ENCODE data around the gene RAB3D.
"Not testable (repeated sequence)": the region's sequence is repeated elsewhere in the genome, so short reads cannot be mapped to it uniquely, and the experiment has no call there.

Gene RAB3D

GRCh38 chr19:11346104-11346940 lies 6.9 kb upstream of the RAB3D start, which contains the start of the genes CCDC159 and TMEM205:
CCDC159 (plus strand) TSS chr19:11346519; CDS start chr19:11346607, 88 bp downstream.
TMEM205 (minus strand) TSS chr19:11346268; CDS start chr19:11345619, 649 bp downstream.
- in situ Hi-C loops (cut with MboI; ENCODE audit: low pct_unique_long_range_greater_than_20kb, low sequenced_read_pairs), result no loop called here

GRCh38 chr19:11345122-11345803 lies 5.8 kb upstream of the RAB3D start:
- in situ Hi-C loops (cut with MboI; ENCODE audit: low pct_unique_long_range_greater_than_20kb, low sequenced_read_pairs), result no loop called here
- DNase-seq, result no peak

More at GRCh38 chr19:11346104-11346940, 6.9 kb upstream of the RAB3D start, which contains the start of the genes CCDC159 and TMEM205:
- DNase-seq, result peak; percentile 98

- in situ Hi-C loops (cut with MboI; ENCODE audit: low pct_unique_long_range_greater_than_20kb, low sequenced_read_pairs), result no loop called here
- no peak for DNase-seq
Measured at GRCh38 chr19:11342429-11342828, 3.0 kb upstream of the RAB3D start.

- in situ Hi-C loops (cut with MboI; ENCODE audit: low pct_unique_long_range_greater_than_20kb, low sequenced_read_pairs); DNase-seq: not testable (repeated sequence)
Measured at GRCh38 chr19:11340099-11340467, 626 bp upstream of the RAB3D start.

- DNase-seq, result no peak
- in situ Hi-C loops (cut with MboI; ENCODE audit: low pct_unique_long_range_greater_than_20kb, low sequenced_read_pairs), result no loop called here
Measured at GRCh38 chr19:11338569-11339253, 746 bp downstream of the RAB3D start.

- in situ Hi-C loops (cut with MboI; ENCODE audit: low pct_unique_long_range_greater_than_20kb, low sequenced_read_pairs), result no loop called here
- DNase-seq, result no peak
Measured at GRCh38 chr19:11338121-11338520, 1.3 kb downstream of the RAB3D start.

GRCh38 chr19:11337080-11337479 lies 2.4 kb downstream of the RAB3D start:
- in situ Hi-C loops (cut with MboI; ENCODE audit: low pct_unique_long_range_greater_than_20kb, low sequenced_read_pairs), result no loop called here
- DNase-seq, result peak; percentile 54

GRCh38 chr19:11335449-11336146 lies 3.9 kb downstream of the RAB3D start:
- in situ Hi-C loops (cut with MboI; ENCODE audit: low pct_unique_long_range_greater_than_20kb, low sequenced_read_pairs), result no loop called here

GRCh38 chr19:11333838-11334237 lies 5.6 kb downstream of the RAB3D start:
- DNase-seq; in situ Hi-C loops (cut with MboI; ENCODE audit: low pct_unique_long_range_greater_than_20kb, low sequenced_read_pairs): not testable (repeated sequence)

More at GRCh38 chr19:11335449-11336146, 3.9 kb downstream of the RAB3D start:
- DNase-seq, result no peak

- no peak for DNase-seq
- in situ Hi-C loops (cut with MboI; ENCODE audit: low pct_unique_long_range_greater_than_20kb, low sequenced_read_pairs), result no loop called here
Measured at GRCh38 chr19:11332822-11333221, 6.6 kb downstream of the RAB3D start.

GRCh38 chr19:11331502-11331901 lies 8.0 kb downstream of the RAB3D start:
- DNase-seq, result no peak
- in situ Hi-C loops (cut with MboI; ENCODE audit: low pct_unique_long_range_greater_than_20kb, low sequenced_read_pairs), result no loop called here

GRCh38 chr19:11330127-11330526 lies 9.3 kb downstream of the RAB3D start:
- no peak for DNase-seq
- in situ Hi-C loops (cut with MboI; ENCODE audit: low pct_unique_long_range_greater_than_20kb, low sequenced_read_pairs), result no loop called here

- DNase-seq, result no peak
- in situ Hi-C loops (cut with MboI; ENCODE audit: low pct_unique_long_range_greater_than_20kb, low sequenced_read_pairs), result no loop called here
Measured at GRCh38 chr19:11325544-11325943, 13.9 kb downstream of the RAB3D start.

GRCh38 chr19:11324748-11325389 lies 14.6 kb downstream of the RAB3D start:
- no peak for DNase-seq
- in situ Hi-C loops (cut with MboI; ENCODE audit: low pct_unique_long_range_greater_than_20kb, low sequenced_read_pairs), result no loop called here

- peak; percentile 96 for DNase-seq
- in situ Hi-C loops (cut with MboI; ENCODE audit: low pct_unique_long_range_greater_than_20kb, low sequenced_read_pairs), result no loop called here
Measured at GRCh38 chr19:11324079-11324661, 15.3 kb downstream of the RAB3D start.

- in situ Hi-C loops (cut with MboI; ENCODE audit: low pct_unique_long_range_greater_than_20kb, low sequenced_read_pairs), result no loop called here
- no peak for DNase-seq
Measured at GRCh38 chr19:11323601-11324078, 15.8 kb downstream of the RAB3D start.

- in situ Hi-C loops (cut with MboI; ENCODE audit: low pct_unique_long_range_greater_than_20kb, low sequenced_read_pairs), result no loop called here
- DNase-seq, result peak; percentile 81
Measured at GRCh38 chr19:11322269-11323024, 17.0 kb downstream of the RAB3D start.

Data from KBM-7 (cell line).